ENCODE results near the gene CMKLR1.

CMKLR1 gene

DNA sequence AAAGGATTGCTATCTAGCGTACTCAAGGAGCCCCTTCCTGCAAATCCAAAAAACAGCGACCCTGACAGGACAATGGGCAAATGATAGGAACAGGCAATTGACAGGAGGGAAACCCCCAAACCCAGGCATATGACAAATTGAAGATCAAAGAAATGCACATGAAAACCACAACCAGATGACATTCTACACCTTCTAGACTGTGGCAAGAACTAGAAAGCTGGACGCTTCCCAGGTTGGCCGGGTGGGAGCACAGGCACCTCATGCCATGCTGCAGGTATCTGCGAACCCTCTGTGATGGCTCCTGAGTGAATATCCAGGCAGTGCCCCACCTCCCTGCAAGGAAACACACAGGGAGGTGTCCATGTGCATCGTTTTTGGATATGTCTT, 37.1 kb downstream of the CMKLR1 start:
- H3K4me3 ChIP-seq (ENCODE audit: low read length): no peak overlapping the region
- DNase-seq (ENCODE audit: low read depth): no peak
- TF ChIP-seq, protein P1, sequence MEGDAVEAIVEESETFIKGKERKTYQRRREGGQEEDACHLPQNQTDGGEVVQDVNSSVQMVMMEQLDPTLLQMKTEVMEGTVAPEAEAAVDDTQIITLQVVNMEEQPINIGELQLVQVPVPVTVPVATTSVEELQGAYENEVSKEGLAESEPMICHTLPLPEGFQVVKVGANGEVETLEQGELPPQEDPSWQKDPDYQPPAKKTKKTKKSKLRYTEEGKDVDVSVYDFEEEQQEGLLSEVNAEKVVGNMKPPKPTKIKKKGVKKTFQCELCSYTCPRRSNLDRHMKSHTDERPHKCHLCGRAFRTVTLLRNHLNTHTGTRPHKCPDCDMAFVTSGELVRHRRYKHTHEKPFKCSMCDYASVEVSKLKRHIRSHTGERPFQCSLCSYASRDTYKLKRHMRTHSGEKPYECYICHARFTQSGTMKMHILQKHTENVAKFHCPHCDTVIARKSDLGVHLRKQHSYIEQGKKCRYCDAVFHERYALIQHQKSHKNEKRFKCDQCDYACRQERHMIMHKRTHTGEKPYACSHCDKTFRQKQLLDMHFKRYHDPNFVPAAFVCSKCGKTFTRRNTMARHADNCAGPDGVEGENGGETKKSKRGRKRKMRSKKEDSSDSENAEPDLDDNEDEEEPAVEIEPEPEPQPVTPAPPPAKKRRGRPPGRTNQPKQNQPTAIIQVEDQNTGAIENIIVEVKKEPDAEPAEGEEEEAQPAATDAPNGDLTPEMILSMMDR (IDR thresholded peaks at IDR 0.05; ENCODE audit: insufficient read depth, low read depth, low read length, missing control alignments): no peak

DNA sequence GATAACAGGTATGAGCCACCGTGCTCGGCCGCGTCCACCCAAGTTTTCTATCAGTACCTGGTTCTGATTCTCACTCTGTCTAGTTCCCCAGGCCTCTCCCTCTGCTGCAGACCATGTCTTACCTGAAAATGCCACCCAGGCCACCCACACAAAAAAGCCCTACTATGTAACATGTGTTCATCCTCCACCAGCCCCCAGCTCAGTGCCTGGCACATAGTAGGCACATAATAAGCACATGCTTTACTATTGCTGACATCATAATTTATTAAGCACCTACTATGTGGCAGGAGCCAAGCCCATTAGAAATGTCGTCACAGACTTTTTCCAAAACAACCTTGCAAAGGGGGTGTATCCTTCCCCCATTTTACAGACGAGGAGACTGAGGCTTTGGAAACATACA, 37.8 kb downstream of the CMKLR1 start:
- TF ChIP-seq, protein P1 (IDR thresholded peaks at IDR 0.05; ENCODE audit: insufficient read depth, low read depth, low read length, missing control alignments): no peak
- DNase-seq (ENCODE audit: low read depth): no peak
- H3K4me3 ChIP-seq (ENCODE audit: low read length): no peak overlapping the region

DNA sequence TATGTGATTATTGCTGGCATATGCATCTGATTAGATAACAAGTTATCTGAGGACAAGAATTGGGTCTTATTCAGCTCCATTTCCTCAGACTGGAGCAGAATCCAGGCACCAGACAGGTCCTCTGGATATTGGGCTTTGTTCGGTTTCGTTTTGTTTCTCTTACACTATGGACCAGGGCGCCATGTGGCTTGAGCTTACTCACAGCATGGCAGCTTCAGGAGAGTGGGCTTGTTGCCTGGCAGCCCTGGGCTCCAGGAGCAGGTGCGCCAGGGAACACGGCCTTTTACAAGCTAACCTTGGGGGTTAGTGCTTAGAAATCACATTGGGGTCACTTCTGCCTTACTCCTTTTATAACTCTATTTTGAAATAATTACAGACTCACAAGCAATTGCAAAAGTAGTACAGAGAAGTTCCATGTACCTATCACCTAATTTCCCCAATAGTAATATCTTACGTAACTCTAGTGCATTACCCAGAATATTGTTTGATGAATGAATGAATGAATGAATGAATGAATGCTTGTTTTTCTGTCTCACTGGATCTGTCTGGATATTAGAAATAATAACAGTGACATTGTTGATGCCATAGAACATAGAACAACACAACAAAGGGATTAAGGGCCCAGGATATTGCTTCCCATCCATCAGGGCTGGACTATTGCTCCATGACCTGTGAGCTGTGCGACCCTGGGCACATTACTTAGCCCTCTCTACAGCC, 39.0 kb downstream of the CMKLR1 start:
- no peak for DNase-seq (ENCODE audit: low read depth)
- H3K4me3 ChIP-seq (ENCODE audit: low read length): no peak overlapping the region
- TF ChIP-seq, protein P1 (IDR thresholded peaks at IDR 0.05; ENCODE audit: insufficient read depth, low read depth, low read length, missing control alignments): no peak

DNA sequence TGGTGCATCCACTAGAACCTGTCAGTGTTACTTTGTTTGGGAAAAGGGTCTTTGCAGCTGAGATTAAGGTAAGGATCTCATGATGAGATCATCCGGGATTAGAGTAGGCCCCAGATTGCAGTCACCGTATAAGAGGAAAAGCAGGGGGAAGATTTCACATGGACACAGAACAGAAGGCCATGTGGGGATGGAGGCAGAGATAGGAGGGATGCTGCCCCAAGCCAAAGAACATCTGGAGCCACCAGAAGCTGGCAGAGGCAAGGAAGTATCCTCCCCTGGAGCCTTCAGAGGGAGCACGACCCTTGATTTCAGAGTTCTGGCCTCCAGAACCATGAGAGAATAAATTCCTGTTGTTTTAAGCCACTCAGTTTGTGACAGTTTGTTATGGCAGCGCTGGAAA, 39.6 kb downstream of the CMKLR1 start:
- TF ChIP-seq, protein P1 (IDR thresholded peaks at IDR 0.05; ENCODE audit: insufficient read depth, low read depth, low read length, missing control alignments): no peak
- no peak for DNase-seq (ENCODE audit: low read depth)
- no peak overlapping the region for H3K4me3 ChIP-seq (ENCODE audit: low read length)

DNA sequence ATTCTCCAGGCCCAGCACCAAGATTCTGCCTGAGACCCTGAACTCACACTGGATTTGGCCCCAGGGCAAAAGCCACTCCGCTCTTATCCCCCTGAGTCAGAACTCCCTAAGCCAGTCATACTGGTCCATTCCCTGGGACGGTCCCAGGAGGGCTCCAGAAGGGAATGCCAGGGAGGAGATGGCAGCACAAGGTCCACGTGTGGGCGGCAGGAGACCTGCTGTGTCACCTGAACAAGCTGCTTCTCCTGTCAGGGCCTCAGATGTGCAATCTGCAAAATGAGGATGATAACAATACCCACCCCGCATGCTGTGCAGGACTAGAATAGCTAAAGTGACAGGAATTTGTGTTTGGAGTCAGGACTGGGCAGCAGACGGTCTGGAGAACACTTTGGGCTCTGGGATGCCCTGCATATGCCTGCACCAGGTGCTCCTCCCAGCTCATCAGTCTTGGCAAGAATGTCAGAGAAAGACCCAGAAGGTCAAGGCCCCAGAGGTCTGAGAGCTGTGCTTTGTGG, 40.3 kb downstream of the CMKLR1 start:
- TF ChIP-seq, protein P1 (IDR thresholded peaks at IDR 0.05; ENCODE audit: insufficient read depth, low read depth, low read length, missing control alignments): no peak
- no peak for DNase-seq (ENCODE audit: low read depth)
- no peak overlapping the region for H3K4me3 ChIP-seq (ENCODE audit: low read length)

DNA sequence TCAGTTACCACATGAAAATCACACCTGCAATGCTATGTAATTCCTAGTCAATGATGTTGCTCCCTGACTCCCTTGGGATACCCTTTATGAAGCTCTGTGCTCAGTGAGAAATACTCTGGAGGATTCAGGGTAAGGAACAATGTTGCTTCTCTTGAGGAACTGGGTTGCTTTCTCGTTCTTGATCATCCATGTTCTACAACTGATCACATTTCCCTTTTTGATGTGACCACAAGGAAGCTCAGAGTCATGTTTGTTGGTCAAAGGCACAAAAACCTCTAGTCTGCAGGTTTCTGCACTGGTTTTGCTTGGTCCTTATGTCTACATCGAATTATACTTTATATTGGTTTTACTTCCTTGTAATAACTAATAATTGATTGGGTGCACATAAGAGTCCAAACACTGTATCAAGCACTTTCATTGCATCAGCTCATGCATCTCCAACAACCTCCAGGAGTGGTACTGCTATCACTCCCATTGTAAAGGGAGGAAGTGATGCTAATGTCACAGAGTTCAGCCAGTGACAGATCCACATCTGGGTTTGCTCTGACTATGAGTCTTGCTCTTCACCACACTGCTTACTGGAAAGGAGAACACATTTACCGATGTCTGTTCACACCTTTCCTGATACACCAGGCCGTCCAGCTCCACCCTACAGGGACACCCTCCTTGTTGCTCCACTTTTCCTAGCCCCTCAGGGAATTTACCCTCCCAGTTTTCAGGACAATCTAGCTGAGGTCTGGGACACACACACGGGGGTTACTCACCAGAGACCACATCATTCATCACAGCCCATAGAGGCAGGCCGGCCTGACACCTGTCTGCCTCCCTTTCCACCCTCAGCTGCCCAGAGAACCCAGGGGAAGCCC, 41.0 kb downstream of the CMKLR1 start:
- no peak overlapping the region for H3K4me3 ChIP-seq (ENCODE audit: low read length)
- DNase-seq (ENCODE audit: low read depth): no peak
- TF ChIP-seq, protein P1 (IDR thresholded peaks at IDR 0.05; ENCODE audit: insufficient read depth, low read depth, low read length, missing control alignments): no peak
